ENCODE data around the gene GATA3. TPM values are rescaled to one million over a fixed set of nuclear protein-coding genes. Genes with fewer than 3 reads are reported as not detected.
A peak's percentile ranks its signal among the peaks of the same experiment; 100 is the strongest.

Gene GATA3
- 7.1 TPM for polyA plus RNA-seq (2012; ENCODE audit: low read depth, missing spikeins)

DNA sequence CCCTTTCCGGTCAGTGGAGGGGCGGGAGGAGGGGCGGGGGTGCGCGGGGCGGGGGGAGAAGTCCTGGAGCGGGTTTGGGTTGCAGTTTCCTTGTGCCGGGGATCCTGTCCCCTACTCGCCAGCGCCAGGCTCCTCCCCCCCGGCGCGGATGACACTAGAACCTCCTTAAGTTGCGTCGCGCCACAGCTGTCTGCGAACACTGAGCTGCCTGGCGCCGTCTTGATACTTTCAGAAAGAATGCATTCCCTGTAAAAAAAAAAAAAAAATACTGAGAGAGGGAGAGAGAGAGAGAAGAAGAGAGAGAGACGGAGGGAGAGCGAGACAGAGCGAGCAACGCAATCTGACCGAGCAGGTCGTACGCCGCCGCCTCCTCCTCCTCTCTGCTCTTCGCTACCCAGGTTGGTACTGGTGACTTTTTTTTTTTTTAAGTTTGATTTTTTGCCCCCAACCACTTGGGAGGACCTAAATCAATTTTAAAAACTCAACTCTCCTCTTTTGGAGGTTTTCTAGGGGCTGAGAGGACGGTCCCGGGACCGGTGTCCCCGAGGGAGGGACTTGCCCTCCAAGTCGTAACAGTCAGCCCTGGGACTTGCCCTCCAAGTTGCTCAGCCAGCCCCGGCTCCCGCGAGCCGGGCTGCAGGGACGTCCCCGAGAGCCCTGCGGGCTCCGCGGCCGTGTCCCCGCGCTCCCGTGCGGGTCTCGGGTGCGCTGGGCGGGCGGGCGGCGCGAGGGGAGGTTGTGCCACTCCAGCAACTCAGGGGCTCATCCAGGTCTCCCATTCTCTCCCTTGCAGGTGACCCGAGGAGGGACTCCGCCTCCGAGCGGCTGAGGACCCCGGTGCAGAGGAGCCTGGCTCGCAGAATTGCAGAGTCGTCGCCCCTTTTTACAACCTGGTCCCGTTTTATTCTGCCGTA is at the start of gene GATA3:
GATA3 (plus strand) TSS at position 195 of the 914 bp plus-strand sequence. CDS start 968 bp downstream, outside the sequence.
- TF ChIP-seq POLR2A (IDR thresholded peaks at IDR 0.05; ENCODE audit: low read depth, low read length) = no peak
- no peak for TF ChIP-seq POLR2AphosphoS5 (IDR thresholded peaks at IDR 0.05; ENCODE audit: low read depth, low read length)
- TF ChIP-seq PAX5 (IDR thresholded peaks at IDR 0.05; ENCODE audit: insufficient read depth, low read length, severe bottlenecking) = no peak
- no peak for TF ChIP-seq SPI1 (IDR thresholded peaks at IDR 0.05; ENCODE audit: low read depth, low read length)
- TF ChIP-seq POU2F2 (IDR thresholded peaks at IDR 0.05; ENCODE audit: low read depth, low read length) = no peak
- TF ChIP-seq TAF1 (IDR thresholded peaks at IDR 0.05; ENCODE audit: low read depth, low read length) = no peak
- FAIRE-seq (peak; percentile 74), DNase-seq (ENCODE audit: insufficient read length, low spot score) (peak; percentile 75)

DNA sequence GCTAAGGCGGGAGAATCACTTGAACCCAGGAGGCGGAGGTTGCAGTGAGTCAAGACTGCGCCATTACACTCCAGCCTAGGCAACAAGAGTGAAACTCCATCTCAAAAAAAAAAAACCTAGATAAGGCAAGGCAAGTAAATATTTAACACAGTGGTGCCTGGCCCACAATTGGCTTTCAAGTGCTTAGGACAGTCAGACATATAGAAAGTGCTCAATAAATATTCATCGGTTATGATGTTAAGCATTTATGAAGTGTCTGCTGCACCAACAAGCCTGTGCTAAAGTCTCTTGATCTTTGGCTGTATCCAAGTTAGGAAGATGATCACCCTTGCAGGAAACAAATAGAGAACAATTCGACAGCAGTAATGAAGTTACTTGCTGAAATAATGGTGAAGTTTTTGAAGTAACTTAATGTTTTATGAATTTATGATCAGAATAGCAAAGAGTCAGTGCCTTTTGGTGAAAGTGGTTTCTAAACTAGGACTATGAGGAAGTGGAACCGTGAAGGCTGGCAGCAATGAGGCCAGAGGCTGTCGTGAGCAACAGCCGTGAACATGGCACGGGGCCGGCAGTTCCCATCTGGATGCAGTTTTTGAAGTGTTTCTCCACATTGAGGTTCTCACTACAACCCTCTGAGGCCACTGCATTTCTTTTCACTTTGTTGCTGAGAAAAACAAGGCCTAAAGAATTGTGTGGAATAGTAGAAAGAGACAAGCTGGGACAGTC is 48.1 kb upstream of the GATA3 start:
- TF ChIP-seq POLR2A (IDR thresholded peaks at IDR 0.05; ENCODE audit: low read depth, low read length) (no peak), SPI1 (IDR thresholded peaks at IDR 0.05; ENCODE audit: low read depth, low read length) (peak; percentile 83)
- peak; percentile 41 for FAIRE-seq
- DNase-seq (ENCODE audit: insufficient read length, low spot score) = no peak

DNA sequence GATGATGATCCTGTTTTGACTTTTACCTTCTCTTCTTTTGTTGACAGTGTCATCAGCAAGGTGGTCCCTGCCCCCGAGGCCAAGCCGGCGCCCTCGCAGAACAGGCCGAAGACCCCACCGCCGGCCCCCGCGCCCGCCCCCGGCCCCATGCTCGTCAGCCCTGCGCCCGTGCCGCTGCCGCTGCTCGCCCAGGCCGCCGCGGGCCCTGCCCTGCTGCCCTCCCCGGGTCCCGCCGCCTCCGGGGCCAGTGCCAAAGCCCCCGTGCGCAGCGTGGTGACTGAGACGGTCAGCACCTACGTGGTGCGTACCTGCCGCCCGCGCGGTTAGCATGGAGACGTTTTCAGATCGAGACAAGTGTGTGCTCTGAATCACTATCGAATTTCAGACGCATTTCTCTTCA is 45.5 kb upstream of the GATA3 start:
- FAIRE-seq (no peak), DNase-seq (ENCODE audit: insufficient read length, low spot score) (no peak)
- TF ChIP-seq SPI1 (IDR thresholded peaks at IDR 0.05; ENCODE audit: low read depth, low read length) = no peak
- TF ChIP-seq TAF1 (IDR thresholded peaks at IDR 0.05; ENCODE audit: low read depth, low read length) = no peak
- no peak for TF ChIP-seq PAX5 (IDR thresholded peaks at IDR 0.05; ENCODE audit: insufficient read depth, low read length, severe bottlenecking)
- no peak for TF ChIP-seq POU2F2 (IDR thresholded peaks at IDR 0.05; ENCODE audit: low read depth, low read length)
- no peak for TF ChIP-seq POLR2A (IDR thresholded peaks at IDR 0.05; ENCODE audit: low read depth, low read length)
- no peak for TF ChIP-seq POLR2AphosphoS5 (IDR thresholded peaks at IDR 0.05; ENCODE audit: low read depth, low read length)

DNA sequence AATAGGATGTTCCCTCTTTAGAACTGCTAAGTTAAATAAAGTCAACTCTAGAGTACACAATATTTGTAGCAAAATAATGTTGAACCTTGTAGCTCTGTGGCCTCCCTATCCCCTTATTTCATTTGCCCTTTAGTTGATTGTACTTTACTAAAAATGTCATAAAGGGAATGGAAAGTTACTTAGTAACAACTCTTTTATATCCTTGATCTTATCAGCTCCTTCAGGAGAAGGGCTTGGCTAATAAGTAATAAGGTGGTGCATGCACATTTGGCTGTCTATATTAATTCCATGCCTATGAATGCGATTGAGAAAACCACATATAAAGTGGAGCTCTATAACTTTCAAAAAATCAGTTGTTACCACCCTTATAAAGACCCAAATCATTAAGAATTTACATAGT is 41.5 kb upstream of the GATA3 start:
- FAIRE-seq = no peak
- no peak for DNase-seq (ENCODE audit: insufficient read length, low spot score)
- TF ChIP-seq POLR2AphosphoS5 (IDR thresholded peaks at IDR 0.05; ENCODE audit: low read depth, low read length) = no peak
- TF ChIP-seq PAX5 (IDR thresholded peaks at IDR 0.05; ENCODE audit: insufficient read depth, low read length, severe bottlenecking) = no peak
- no peak for TF ChIP-seq POLR2A (IDR thresholded peaks at IDR 0.05; ENCODE audit: low read depth, low read length)
- no peak for TF ChIP-seq TAF1 (IDR thresholded peaks at IDR 0.05; ENCODE audit: low read depth, low read length)
- TF ChIP-seq SPI1 (IDR thresholded peaks at IDR 0.05; ENCODE audit: low read depth, low read length) = no peak

DNA sequence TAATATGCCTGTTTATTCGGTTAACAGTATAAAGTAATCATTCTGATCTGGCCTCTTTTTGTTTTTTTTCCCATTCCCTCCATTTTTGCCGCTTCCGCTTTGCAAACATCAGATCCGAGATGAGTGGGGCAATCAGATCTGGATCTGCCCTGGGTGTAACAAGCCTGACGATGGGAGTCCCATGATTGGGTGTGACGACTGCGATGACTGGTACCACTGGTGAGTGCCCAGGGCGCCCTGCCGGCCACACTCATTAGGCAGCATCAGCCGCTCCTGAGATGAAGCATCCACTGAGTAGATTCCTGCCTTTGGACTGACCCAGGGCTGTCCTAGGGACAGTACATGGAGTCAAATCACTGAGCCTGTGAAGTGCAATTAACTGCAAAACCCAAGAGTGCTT is 40.9 kb upstream of the GATA3 start:
- FAIRE-seq (no peak), DNase-seq (ENCODE audit: insufficient read length, low spot score) (no peak)
- no peak for TF ChIP-seq SPI1 (IDR thresholded peaks at IDR 0.05; ENCODE audit: low read depth, low read length)
- TF ChIP-seq TAF1 (IDR thresholded peaks at IDR 0.05; ENCODE audit: low read depth, low read length) = no peak
- no peak for TF ChIP-seq POLR2AphosphoS5 (IDR thresholded peaks at IDR 0.05; ENCODE audit: low read depth, low read length)
- TF ChIP-seq POLR2A (IDR thresholded peaks at IDR 0.05; ENCODE audit: low read depth, low read length) = no peak
- no peak for TF ChIP-seq POU2F2 (IDR thresholded peaks at IDR 0.05; ENCODE audit: low read depth, low read length)
- TF ChIP-seq PAX5 (IDR thresholded peaks at IDR 0.05; ENCODE audit: insufficient read depth, low read length, severe bottlenecking) = no peak

DNA sequence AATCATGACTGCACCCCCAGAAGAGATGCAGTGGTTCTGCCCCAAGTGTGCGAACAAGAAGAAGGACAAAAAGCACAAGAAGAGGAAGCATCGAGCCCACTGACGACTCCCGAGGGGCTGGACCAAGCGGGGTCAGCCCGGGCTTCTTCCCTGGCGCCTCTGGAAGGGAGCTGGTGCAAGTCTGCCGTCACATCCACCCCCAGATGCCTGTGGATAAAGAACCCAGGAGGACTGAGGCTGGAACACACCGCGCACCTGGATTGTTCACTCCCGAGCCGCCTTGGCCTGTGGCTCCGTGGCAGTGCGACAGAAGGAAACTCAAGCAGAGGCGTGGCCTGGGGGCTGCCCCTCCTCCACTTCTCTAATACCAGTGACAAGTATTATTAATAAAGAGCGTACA is 39.8 kb upstream of the GATA3 start:
- TF ChIP-seq PAX5 (IDR thresholded peaks at IDR 0.05; ENCODE audit: insufficient read depth, low read length, severe bottlenecking) (no peak), POLR2AphosphoS5 (IDR thresholded peaks at IDR 0.05; ENCODE audit: low read depth, low read length) (no peak), POU2F2 (IDR thresholded peaks at IDR 0.05; ENCODE audit: low read depth, low read length) (no peak), TAF1 (IDR thresholded peaks at IDR 0.05; ENCODE audit: low read depth, low read length) (no peak), SPI1 (IDR thresholded peaks at IDR 0.05; ENCODE audit: low read depth, low read length) (no peak), POLR2A (IDR thresholded peaks at IDR 0.05; ENCODE audit: low read depth, low read length) (no peak)
- no peak for DNase-seq (ENCODE audit: insufficient read length, low spot score)
- FAIRE-seq = no peak

DNA sequence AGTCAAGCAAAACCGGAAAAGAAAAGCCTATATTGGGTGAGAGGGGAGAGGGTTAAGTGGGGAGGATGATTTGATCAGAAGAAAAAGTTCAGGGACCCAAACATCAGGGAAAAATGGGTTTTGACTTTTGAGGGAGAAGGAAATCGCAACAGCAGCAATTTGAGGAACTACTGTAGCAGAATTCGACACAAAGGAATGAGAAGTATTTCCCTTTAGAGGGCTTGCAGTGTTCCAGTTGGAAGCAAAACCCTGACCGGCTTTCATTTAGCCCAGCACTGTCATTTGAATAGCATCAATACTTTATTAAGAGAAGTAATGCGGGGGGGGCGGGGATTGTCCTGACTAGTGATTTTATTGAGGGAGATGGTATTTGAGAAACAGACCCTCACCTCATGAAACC is 37.2 kb upstream of the GATA3 start:
- TF ChIP-seq PAX5 (IDR thresholded peaks at IDR 0.05; ENCODE audit: insufficient read depth, low read length, severe bottlenecking) (no peak), SPI1 (IDR thresholded peaks at IDR 0.05; ENCODE audit: low read depth, low read length) (no peak), POLR2AphosphoS5 (IDR thresholded peaks at IDR 0.05; ENCODE audit: low read depth, low read length) (no peak), TAF1 (IDR thresholded peaks at IDR 0.05; ENCODE audit: low read depth, low read length) (no peak), POLR2A (IDR thresholded peaks at IDR 0.05; ENCODE audit: low read depth, low read length) (no peak), POU2F2 (IDR thresholded peaks at IDR 0.05; ENCODE audit: low read depth, low read length) (no peak)
- DNase-seq (ENCODE audit: insufficient read length, low spot score) = no peak
- no peak for FAIRE-seq

DNA sequence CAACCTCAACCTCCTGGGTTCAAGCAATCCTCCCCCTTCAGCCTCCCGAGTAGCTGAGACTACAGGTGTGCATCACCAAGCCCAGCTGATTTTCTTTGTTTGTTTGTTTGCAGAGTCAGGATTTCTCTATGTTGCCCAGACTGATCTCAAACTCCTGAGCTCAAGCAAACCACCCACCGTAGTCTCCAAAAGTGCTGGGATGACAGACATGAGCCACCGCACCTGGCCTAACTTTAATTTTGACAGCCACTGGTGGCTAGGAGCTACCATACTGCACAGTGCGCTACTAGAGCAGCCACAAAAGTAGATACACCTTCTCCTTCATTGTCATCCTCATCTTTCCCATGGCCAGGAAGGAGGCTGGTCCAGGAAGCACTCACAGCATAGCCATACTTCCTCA is 31.2 kb upstream of the GATA3 start:
- no peak for DNase-seq (ENCODE audit: insufficient read length, low spot score)
- no peak for FAIRE-seq
- TF ChIP-seq POU2F2 (IDR thresholded peaks at IDR 0.05; ENCODE audit: low read depth, low read length) (no peak), POLR2AphosphoS5 (IDR thresholded peaks at IDR 0.05; ENCODE audit: low read depth, low read length) (no peak), POLR2A (IDR thresholded peaks at IDR 0.05; ENCODE audit: low read depth, low read length) (no peak), SPI1 (IDR thresholded peaks at IDR 0.05; ENCODE audit: low read depth, low read length) (no peak), PAX5 (IDR thresholded peaks at IDR 0.05; ENCODE audit: insufficient read depth, low read length, severe bottlenecking) (no peak), TAF1 (IDR thresholded peaks at IDR 0.05; ENCODE audit: low read depth, low read length) (no peak)

DNA sequence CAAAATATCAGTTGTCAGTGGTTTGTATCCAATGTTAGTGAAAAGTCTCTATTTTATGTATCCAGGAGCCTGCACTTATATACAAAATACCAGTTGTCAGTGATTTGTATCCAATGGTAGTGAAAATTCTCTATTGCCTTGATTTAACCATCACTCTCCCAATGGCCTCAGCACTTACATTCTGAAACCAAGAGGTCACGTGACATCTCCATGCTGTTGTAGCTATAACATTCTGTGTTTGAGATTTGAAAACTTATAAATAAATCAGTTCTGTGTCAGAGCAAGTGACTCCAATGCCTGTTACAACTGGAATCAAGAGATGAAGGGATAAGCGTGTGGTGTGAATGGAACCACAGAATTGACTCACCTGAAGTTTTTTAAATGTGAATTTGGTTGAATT is 30.6 kb upstream of the GATA3 start:
- DNase-seq (ENCODE audit: insufficient read length, low spot score) (no peak), FAIRE-seq (no peak)
- TF ChIP-seq POU2F2 (IDR thresholded peaks at IDR 0.05; ENCODE audit: low read depth, low read length) = no peak
- TF ChIP-seq SPI1 (IDR thresholded peaks at IDR 0.05; ENCODE audit: low read depth, low read length) = no peak
- TF ChIP-seq POLR2AphosphoS5 (IDR thresholded peaks at IDR 0.05; ENCODE audit: low read depth, low read length) = no peak
- no peak for TF ChIP-seq TAF1 (IDR thresholded peaks at IDR 0.05; ENCODE audit: low read depth, low read length)
- TF ChIP-seq POLR2A (IDR thresholded peaks at IDR 0.05; ENCODE audit: low read depth, low read length) = no peak
- TF ChIP-seq PAX5 (IDR thresholded peaks at IDR 0.05; ENCODE audit: insufficient read depth, low read length, severe bottlenecking) = no peak

Measured in GM12891 (cell line).